Uterus (tissue), 4 donors: Measurements from ENCODE around the gene DCTN2. TPM values are rescaled to one million over a fixed set of nuclear protein-coding genes. Genes with fewer than 3 reads are reported as not detected.
"Not testable (repeated sequence)": the region's sequence is repeated elsewhere in the genome, so short reads cannot be mapped to it uniquely, and the experiment has no call there.

Experiments
- DNase-seq, 2 donors: peaks; one replicate each; pipeline ENCODE4 v3.0.0-alpha.2; 2019 to 2020
- H3K27ac ChIP-seq, 2 donors: fragments of 200-600 bp; sonication (generic); 1 replicate in 1 of 2; 2 replicates in 1 of 2; pipeline ENCODE4 v1.5.1; 2016 to 2018
- H3K27me3 ChIP-seq, 2 donors: fragments of 200-600 bp; sonication (generic); one replicate each; pipeline ENCODE4 v1.5.1; 2018 to 2019; ENCODE audit warnings: control low read depth in 1 of 2
- H3K36me3 ChIP-seq, 2 donors: fragments of 200-600 bp; sonication (generic); one replicate each; pipeline ENCODE4 v1.5.1; 2019; ENCODE audit warnings: control low read depth in 1 of 2
- H3K4me1 ChIP-seq, 2 donors: fragments of 200-600 bp; sonication (generic); one replicate each; pipeline ENCODE4 v1.5.1; 2018 to 2019; ENCODE audit warnings: control low read depth in 1 of 2
- H3K4me3 ChIP-seq, 2 donors: fragments of 200-600 bp; sonication (generic); 1 replicate in 1 of 2; 2 replicates in 1 of 2; pipeline ENCODE4 v1.5.1; 2018 to 2019; ENCODE audit warnings: mild to moderate bottlenecking in 1 of 2
- H3K9me3 ChIP-seq, 2 donors: fragments of 200-600 bp; sonication (generic); one replicate each; pipeline ENCODE4 v1.5.1; 2019; ENCODE audit warnings: control low read depth in 1 of 2
- POLR2A ChIP-seq, 2 donors: fragments of 450-650 bp; IDR thresholded peaks; one replicate each; pipeline ENCODE4 v1.6.1; 2016; ENCODE audit warnings: antibody characterized with exemption in 2 of 2, mild to moderate bottlenecking in 1 of 2, moderate library complexity in 1 of 2
- intact Hi-C: fragments of 100-400 bp; cut with DNase I; formaldehyde crosslinking; loops from one replicate; pipeline ENCODE4 v1.15.1; 2023; ENCODE audit warnings: low total_unique reads
- total RNA-seq, 4 donors: library from RNA; depleted of rRNA in 3 of 4; stranded (reverse); fragments of >200 nt in 3 of 4; gene quantifications; one replicate each; pipeline versions ENCODE4 v1.1.0 to v1.2.4, GENCODE V29; 2014 to 2023
- TF ChIP-seq, protein P1 (sequence below), 4 experiments: fragments of 200-600 bp in 2 of 4; fragments of 450-650 bp in 2 of 4; sonication (generic) in 2 of 4; IDR thresholded peaks; one replicate each; pipeline ENCODE4 v1.5.1; 2016 to 2019; ENCODE audit warnings: antibody characterized with exemption in 4 of 4, mild to moderate bottlenecking in 2 of 4, moderate library complexity in 1 of 4
- donor health status: DM: yes; HTN: yes; CAD: no.

The DCTN2 gene
- total RNA-seq, 4 donors from 2014 or later = 117 to 175 (median 126) TPM

DNA sequence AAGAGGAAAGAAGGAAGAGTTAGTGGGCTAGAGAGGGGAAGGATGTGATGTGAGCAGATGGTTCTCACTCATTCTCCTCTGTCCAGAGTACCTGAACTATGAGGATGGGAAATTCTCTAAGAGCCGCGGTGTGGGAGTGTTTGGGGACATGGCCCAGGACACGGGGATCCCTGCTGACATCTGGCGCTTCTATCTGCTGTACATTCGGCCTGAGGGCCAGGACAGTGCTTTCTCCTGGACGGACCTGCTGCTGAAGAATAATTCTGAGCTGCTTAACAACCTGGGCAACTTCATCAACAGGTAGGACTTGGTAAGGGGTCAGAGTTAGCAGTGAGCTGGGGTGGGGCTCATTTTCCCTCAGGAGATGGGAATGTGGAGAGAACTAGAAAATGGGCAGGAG is 34.3 kb downstream of the DCTN2 start:
- Histone ChIP-seq H3K4me3 (no peak overlapping the region), H3K27me3 (no peaks in the 10 kb centered on the region), H3K9me3 (no peaks in the 10 kb centered on the region), H3K36me3 (no peaks in the 10 kb centered on the region), H3K27ac (no peak overlapping the region), H3K4me1 (no peaks in the 10 kb centered on the region)
- intact Hi-C loops = no loop called here
- no peak for DNase-seq
- TF ChIP-seq, protein P1, sequence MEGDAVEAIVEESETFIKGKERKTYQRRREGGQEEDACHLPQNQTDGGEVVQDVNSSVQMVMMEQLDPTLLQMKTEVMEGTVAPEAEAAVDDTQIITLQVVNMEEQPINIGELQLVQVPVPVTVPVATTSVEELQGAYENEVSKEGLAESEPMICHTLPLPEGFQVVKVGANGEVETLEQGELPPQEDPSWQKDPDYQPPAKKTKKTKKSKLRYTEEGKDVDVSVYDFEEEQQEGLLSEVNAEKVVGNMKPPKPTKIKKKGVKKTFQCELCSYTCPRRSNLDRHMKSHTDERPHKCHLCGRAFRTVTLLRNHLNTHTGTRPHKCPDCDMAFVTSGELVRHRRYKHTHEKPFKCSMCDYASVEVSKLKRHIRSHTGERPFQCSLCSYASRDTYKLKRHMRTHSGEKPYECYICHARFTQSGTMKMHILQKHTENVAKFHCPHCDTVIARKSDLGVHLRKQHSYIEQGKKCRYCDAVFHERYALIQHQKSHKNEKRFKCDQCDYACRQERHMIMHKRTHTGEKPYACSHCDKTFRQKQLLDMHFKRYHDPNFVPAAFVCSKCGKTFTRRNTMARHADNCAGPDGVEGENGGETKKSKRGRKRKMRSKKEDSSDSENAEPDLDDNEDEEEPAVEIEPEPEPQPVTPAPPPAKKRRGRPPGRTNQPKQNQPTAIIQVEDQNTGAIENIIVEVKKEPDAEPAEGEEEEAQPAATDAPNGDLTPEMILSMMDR (IDR thresholded peaks at IDR 0.05) = no peak
- no peak for TF ChIP-seq POLR2A (IDR thresholded peaks at IDR 0.05)

DNA sequence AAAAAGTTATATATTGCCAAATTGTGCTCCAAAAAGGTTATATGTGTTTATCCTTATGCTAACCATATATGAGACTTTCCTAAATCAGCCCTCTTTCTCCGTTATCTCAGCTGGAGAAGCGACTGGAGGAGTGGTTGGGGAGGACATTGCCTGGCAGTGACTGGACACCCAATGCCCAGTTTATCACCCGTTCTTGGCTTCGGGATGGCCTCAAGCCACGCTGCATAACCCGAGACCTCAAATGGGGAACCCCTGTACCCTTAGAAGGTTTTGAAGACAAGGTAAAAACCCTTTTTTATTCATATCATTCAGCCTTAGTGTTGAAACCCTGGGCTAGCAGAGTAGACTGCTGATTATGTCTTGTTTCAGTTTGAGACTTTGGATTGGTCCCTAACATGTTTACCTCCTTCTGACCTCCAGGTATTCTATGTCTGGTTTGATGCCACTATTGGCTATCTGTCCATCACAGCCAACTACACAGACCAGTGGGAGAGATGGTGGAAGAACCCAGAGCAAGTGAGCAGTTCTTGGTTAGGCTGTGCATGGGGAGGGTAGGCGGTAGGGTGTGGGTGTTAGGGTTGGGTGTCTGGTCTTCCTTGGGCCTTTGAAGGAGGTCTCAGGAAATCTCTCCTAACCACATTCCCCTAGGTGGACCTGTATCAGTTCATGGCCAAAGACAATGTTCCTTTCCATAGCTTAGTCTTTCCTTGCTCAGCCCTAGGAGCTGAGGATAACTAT is 35.2 kb downstream of the DCTN2 start:
- Histone ChIP-seq H3K36me3 (no peaks in the 10 kb centered on the region), H3K9me3 (no peaks in the 10 kb centered on the region), H3K27me3 (no peaks in the 10 kb centered on the region), H3K4me3 (no peak overlapping the region), H3K27ac (no peak overlapping the region), H3K4me1 (no peaks in the 10 kb centered on the region)
- no peak for DNase-seq
- intact Hi-C loops = no loop called here
- TF ChIP-seq, protein P1 (IDR thresholded peaks at IDR 0.05) = no peak
- TF ChIP-seq POLR2A (IDR thresholded peaks at IDR 0.05) = no peak

DNA sequence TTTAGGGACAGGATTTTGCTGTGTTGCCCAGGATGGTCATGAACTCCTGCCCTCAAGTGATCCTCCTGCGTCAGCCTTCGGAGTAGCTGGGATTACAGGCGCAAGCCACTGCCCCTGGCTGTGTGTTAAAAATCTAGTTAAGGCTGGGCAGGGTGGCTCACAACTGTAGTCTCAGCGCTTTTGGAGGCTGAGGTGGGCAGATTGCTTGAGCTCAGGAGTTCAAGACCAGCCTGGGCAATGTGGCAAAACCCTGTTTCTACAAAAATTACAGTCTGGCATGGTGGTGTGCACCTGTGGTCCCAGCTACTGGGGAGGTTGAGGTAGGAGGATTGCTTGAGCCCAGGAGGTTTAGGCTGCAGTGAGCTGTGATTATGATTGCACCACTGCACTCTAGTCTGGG is 35.8 kb downstream of the DCTN2 start:
- no peak for DNase-seq
- intact Hi-C loops = no loop called here
- H3K27ac ChIP-seq = no peak overlapping the region
- H3K4me3 ChIP-seq = no peak overlapping the region
- TF ChIP-seq, protein P1 (IDR thresholded peaks at IDR 0.05) = no peak
- no peak for TF ChIP-seq POLR2A (IDR thresholded peaks at IDR 0.05)
- no peaks in the 10 kb centered on the region for H3K9me3 ChIP-seq
- H3K4me1 ChIP-seq = no peaks in the 10 kb centered on the region
- no peaks in the 10 kb centered on the region for H3K27me3 ChIP-seq
- no peaks in the 10 kb centered on the region for H3K36me3 ChIP-seq

DNA sequence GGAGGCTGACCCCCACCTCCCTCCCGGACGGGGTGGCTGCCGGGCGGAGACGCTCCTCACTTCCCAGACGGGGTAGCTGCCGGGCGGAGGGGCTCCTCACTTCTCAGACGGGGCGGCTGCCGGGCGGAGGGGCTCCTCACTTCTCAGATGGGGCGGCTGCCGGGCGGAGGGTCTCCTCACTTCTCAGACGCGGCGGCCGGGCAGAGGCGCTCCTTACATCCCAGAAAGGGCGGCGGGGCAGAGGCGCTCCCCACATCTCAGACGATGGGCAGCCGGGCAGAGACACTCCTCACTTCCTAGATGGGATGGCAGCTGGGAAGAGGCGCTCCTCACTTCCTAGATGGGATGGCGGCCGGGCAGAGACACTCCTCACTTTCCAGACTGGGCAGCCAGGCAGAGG is 39.2 kb downstream of the DCTN2 start:
- H3K9me3 ChIP-seq, H3K27ac ChIP-seq, intact Hi-C loops, H3K4me3 ChIP-seq, H3K36me3 ChIP-seq, H3K4me1 ChIP-seq, H3K27me3 ChIP-seq, DNase-seq: not testable (repeated sequence)

DNA sequence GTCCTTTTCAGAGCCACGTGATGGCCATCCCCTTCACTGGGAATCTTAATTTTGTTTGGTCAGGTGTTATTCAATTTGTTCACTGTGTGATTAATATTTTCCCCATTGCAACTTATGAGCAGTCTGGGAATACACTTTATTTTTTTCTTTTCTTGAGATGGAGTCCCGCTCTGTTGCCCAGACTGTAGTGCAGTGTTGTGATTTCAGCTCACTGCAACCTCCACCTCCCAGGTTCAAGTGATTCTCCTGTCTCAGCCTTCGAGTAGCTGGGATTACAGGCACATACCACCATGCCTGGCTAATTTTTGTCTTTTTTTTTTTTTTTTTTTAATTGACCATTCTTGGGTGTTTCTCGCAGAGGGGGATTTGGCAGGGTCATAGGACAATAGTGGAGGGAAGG is 40.5 kb downstream of the DCTN2 start:
- H3K4me3 ChIP-seq, DNase-seq, intact Hi-C loops, H3K9me3 ChIP-seq, H3K36me3 ChIP-seq, H3K27me3 ChIP-seq, H3K4me1 ChIP-seq, H3K27ac ChIP-seq: not testable (repeated sequence)

DNA sequence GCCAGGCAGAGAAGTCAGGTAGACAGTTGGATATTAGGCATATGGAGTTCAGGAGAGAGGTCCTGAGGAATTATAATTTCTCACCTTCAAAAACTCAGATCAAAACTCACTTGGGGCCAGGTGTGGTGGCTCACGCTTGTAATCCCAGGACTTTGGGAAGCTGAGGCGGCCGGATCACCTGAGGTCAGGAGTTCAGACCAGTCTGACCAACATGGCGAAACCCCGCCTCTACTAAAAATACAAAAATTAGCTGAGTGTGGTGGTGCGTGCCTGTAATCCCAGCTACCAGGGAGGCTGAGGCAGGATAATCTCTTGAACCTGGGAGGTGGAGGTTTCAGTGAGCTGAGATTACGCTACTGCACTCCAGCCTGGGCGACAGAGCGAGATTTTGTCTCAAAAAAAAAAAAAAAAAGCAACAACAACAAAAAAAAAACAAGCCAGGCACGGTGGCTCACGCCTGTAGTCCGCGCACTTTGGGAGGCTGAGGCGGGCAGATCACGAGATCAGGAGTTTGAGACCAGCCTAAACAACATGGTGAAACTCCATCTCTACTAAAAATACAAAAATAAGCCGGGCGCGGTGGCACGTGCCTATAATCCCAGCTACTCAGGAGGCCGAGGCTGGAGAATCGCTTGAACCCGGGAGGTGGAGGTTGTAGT is 44.6 kb downstream of the DCTN2 start:
- intact Hi-C loops, H3K4me3 ChIP-seq, H3K27me3 ChIP-seq, DNase-seq, H3K27ac ChIP-seq, H3K36me3 ChIP-seq, H3K9me3 ChIP-seq, H3K4me1 ChIP-seq: not testable (repeated sequence)
